ENCODE data around the gene TDRD12. TPM values are rescaled to one million over a fixed set of nuclear protein-coding genes. Genes with fewer than 3 reads are reported as not detected.

TDRD12 gene
- total and polyA plus RNA-seq, 2 of the 13 experiments (the other 11 are each of a cell fraction or from before 2014, with no cell fraction given) = 0.03 to 0.40 TPM

- TF ChIP-seq ZNF687 (CRISPR knock-in tag; IDR thresholded peaks at IDR 0.05) (peak; percentile 96), GTF3A (CRISPR knock-in tag; conservative IDR thresholded peaks at IDR 0.05) (no peak), ZNF446 (CRISPR knock-in tag; IDR thresholded peaks at IDR 0.05) (peak; percentile 19; the same call in 1 of the 2 replicates), ZNF205 (CRISPR knock-in tag; IDR thresholded peaks at IDR 0.05) (no peak), ZNF558 (CRISPR knock-in tag; IDR thresholded peaks at IDR 0.05; ENCODE audit: borderline replicate concordance) (no peak; the same call in 1 of the 2 replicates), ZNF776 (CRISPR knock-in tag; IDR thresholded peaks at IDR 0.05) (peak; percentile 67; the same call in 1 of the 2 replicates), DNMT1 (CRISPR knock-in tag; IDR thresholded peaks at IDR 0.05) (0 out of 2 replicates have a peak, but pooled peaks have one; percentile 20), GPN1 (CRISPR knock-in tag; IDR thresholded peaks at IDR 0.05; ENCODE audit: borderline replicate concordance) (no peak), AFF4 (CRISPR knock-in tag; IDR thresholded peaks at IDR 0.05) (no peak), PAF1 (CRISPR knock-in tag; IDR thresholded peaks at IDR 0.05) (no peak), ZBTB38 (CRISPR knock-in tag; IDR thresholded peaks at IDR 0.05) (peak; percentile 98), ZMYM2 (CRISPR knock-in tag; IDR thresholded peaks at IDR 0.05) (0 out of 2 replicates have a peak, but pooled peaks have one; percentile 45), ZNF367 (CRISPR knock-in tag; IDR thresholded peaks at IDR 0.05; ENCODE audit: borderline replicate concordance) (no peak), KAT7 (CRISPR knock-in tag; IDR thresholded peaks at IDR 0.05; ENCODE audit: borderline replicate concordance) (no peak; the same call in 1 of the 2 replicates), ZC3H13 (CRISPR knock-in tag; IDR thresholded peaks at IDR 0.05) (peak; percentile 58; the same call in 1 of the 2 replicates)
- TF ChIP-seq, protein P1, sequence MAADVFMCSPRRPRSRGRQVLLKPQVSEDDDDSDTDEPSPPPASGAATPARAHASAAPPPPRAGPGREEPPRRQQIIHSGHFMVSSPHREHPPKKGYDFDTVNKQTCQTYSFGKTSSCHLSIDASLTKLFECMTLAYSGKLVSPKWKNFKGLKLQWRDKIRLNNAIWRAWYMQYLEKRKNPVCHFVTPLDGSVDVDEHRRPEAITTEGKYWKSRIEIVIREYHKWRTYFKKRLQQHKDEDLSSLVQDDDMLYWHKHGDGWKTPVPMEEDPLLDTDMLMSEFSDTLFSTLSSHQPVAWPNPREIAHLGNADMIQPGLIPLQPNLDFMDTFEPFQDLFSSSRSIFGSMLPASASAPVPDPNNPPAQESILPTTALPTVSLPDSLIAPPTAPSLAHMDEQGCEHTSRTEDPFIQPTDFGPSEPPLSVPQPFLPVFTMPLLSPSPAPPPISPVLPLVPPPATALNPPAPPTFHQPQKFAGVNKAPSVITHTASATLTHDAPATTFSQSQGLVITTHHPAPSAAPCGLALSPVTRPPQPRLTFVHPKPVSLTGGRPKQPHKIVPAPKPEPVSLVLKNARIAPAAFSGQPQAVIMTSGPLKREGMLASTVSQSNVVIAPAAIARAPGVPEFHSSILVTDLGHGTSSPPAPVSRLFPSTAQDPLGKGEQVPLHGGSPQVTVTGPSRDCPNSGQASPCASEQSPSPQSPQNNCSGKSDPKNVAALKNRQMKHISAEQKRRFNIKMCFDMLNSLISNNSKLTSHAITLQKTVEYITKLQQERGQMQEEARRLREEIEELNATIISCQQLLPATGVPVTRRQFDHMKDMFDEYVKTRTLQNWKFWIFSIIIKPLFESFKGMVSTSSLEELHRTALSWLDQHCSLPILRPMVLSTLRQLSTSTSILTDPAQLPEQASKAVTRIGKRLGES (CRISPR knock-in tag; IDR thresholded peaks at IDR 0.05; ENCODE audit: borderline replicate concordance) = no peak
- TF ChIP-seq, protein P2, sequence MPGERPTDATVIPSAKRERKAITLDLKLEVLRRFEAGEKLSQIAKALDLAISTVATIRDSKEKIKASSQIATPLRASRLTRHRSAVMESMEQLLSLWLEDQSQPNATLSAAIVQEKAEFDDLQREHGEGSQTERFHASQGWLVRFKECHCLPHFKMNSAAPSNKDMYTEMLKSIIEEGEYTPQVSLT (CRISPR knock-in tag; IDR thresholded peaks at IDR 0.05; ENCODE audit: borderline replicate concordance, low read depth) = no peak; the same call in 1 of the 2 replicates
Measured at GRCh38 chr19:32691952-32692726, 27.4 kb upstream of the TDRD12 start (continued).

All from HepG2 (cell line).